HG03139 (cell line): ENCODE measurements around the gene IQCN.
A peak's percentile ranks its signal among the peaks of the same experiment; 100 is the strongest.

Experiments used
- ATAC-seq: cut with Tn5 transposase; IDR thresholded peaks from one replicate; pipeline ENCODE4 v1.9.1; 2021; ENCODE audit not compliant: unreplicated experiment

Gene IQCN

GRCh38 chr19:18234194-18234593 lies 40.1 kb downstream of the IQCN start:
- ATAC-seq = no peak

- ATAC-seq = no peak
These were observed 40.9 kb downstream of the IQCN start for GRCh38 chr19:18233224-18233825.

GRCh38 chr19:18232540-18233223 lies 41.6 kb downstream of the IQCN start:
- no peak for ATAC-seq

GRCh38 chr19:18231775-18232174 lies 42.5 kb downstream of the IQCN start:
- ATAC-seq = no peak

GRCh38 chr19:18230941-18231734 lies 43.1 kb downstream of the IQCN start:
- ATAC-seq = no peak

GRCh38 chr19:18229915-18230314 lies 44.3 kb downstream of the IQCN start:
- no peak for ATAC-seq

- no peak for ATAC-seq
These were observed 44.8 kb downstream of the IQCN start for GRCh38 chr19:18229474-18229873.

GRCh38 chr19:18227781-18228271 lies 46.4 kb downstream of the IQCN start:
- ATAC-seq = no peak

GRCh38 chr19:18226956-18227780 lies 47.1 kb downstream of the IQCN start:
- ATAC-seq = no peak

GRCh38 chr19:18225702-18226468 lies 48.4 kb downstream of the IQCN start, which contains the start of gene PDE4C:
PDE4C (minus strand) TSS chr19:18226438; CDS start chr19:18226415, 23 bp downstream.
- ATAC-seq = no peak

GRCh38 chr19:18225355-18225701 lies 48.9 kb downstream of the IQCN start:
- ATAC-seq = no peak

- ATAC-seq = peak; percentile 77
These were observed 49.5 kb downstream of the IQCN start for GRCh38 chr19:18224525-18225354.

- ATAC-seq = no peak
These were observed 50.3 kb downstream of the IQCN start for GRCh38 chr19:18223860-18224524.

- ATAC-seq = no peak
These were observed 52.2 kb downstream of the IQCN start for GRCh38 chr19:18221815-18222725.

- no peak for ATAC-seq
These were observed 53.5 kb downstream of the IQCN start for GRCh38 chr19:18220632-18221275.

GRCh38 chr19:18219911-18220631 lies 54.2 kb downstream of the IQCN start:
- ATAC-seq = no peak

GRCh38 chr19:18218600-18218999 lies 55.7 kb downstream of the IQCN start:
- no peak for ATAC-seq
